ENCODE results near the gene ATP7A.
"Not testable (repeated sequence)": the region's sequence is repeated elsewhere in the genome, so short reads cannot be mapped to it uniquely, and the experiment has no call there.

ATP7A gene

DNA sequence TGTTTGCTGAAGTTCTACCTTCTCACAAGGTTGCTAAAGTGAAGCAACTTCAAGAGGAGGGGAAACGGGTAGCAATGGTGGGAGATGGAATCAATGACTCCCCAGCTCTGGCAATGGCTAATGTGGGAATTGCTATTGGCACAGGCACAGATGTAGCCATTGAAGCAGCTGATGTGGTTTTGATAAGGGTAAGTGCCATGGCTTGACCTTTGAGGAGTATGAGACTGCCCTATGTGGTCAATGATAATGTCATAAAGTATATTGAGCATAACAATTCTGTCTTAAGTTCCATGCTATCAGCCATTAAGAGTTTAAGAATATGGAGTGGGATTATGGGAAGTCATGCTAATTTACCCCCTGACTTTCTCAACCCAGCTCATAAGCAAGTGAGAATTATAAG is 132.1 kb downstream of the ATP7A start:
- DNase-seq = no peak

DNA sequence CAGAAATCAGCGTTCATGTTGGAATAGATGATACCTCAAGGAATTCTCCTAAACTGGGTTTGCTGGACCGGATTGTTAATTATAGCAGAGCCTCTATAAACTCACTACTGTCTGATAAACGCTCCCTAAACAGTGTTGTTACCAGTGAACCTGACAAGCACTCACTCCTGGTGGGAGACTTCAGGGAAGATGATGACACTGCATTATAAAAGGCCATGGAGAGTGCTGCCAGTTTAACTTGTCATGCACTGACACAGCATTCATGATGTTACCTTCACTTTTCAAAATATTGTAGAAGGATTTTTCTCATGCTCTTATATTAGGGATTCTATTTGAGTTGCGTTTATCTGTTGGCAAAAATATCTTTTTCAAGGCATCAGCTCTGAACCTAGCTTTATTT is 135.9 kb downstream of the ATP7A start:
- DNase-seq = no peak

DNA sequence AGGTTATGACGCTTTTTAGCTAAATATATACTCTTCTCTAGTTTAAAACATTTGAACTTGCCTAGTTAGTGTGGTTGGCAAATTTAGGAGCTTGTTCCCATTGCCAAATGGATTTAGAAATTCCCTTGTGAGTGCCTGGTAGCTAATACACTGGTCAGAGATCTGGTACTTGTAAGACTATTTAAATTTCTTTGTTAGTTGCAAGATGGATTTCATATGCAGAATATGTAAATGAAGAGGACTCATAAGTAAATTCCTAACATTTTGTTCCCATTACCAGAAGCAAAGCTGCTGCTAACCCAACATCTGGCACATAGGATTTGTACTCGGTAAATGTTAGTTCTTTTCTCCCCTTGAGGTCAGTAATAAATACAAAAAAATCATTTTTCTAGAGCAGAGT is 137.6 kb downstream of the ATP7A start:
- no peak for DNase-seq

DNA sequence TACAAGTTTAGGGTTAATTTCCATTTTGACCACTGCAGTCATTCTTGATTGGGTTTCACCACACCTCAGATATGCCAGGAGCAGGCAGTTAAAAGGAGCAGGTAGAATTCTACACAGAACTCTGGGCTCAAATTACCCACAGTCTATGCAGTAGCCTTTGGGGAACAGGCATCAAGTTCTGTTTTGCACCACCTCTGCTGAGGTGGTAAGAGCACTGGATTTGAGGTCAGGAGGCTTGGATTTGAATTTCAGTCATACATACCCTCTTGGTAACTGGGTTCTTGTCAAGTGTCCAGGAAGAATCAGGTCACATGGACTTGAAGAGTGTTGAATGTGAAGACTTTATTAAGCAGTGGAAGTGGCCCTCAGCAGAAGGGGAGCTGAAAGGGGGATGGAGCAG is 153.2 kb downstream of the ATP7A start:
- DNase-seq = no peak

DNA sequence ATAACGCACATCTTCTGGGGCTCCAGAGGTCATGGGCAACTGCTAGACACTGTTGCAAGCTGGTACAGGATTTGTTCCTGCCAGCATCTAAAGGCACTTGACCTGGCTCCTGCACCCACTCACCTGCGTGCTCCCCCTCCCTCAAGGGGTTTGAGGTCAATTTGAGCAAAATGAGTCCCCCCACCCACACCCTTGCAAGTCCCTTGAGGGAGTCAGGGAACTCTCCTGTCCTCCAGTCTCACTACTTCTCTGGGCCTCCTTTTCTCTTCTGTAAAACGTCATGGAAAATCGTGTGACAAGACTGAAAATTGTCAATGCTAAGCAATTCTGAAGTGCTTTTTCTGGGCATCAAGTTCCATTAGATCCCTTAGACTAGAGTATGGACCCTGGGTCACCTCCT is 153.7 kb downstream of the ATP7A start:
- no peak for DNase-seq

DNA sequence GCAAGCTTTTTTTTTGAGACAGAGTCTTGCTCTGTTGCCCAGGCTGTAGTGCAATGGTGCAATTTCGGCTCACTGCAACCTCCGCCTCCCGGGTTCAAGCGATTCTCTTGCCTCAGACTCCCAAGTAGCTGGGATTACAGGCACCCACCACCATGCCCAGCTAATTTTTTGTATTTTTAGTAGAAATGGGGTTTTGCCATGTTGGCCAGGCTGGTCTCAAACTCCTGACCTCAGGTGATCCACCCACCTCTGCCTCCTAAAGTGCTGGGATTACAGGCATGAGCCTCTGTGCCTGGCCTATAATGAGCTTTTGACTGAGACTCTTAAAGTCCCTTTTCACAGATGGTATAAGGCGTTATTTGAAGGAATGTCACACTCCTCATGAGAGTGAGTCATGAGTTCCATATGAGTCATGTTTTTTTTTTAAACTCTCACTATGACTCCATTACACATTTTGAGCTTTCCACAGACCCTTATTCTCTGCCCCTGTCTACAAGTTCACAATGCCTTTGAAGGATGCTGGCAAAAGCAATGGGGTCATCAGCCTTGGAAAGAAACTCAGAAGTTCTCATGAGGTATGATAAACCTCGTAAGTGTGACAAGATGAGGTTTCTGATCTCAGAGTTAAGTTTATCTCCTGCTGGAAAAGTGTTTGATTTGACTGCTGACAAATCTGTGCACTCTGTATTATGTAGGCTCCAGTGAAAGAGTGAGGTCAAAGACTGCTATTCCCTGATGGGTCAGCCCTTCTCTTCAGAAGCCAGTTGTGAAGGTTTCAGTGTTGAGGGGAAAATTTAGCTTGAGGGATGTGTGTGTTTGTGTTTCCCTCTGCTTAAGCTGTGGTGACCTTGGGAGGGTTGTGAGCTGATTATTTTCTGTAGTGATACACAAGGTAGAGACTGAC is 154.5 kb downstream of the ATP7A start:
- DNase-seq = not testable (repeated sequence)

DNA sequence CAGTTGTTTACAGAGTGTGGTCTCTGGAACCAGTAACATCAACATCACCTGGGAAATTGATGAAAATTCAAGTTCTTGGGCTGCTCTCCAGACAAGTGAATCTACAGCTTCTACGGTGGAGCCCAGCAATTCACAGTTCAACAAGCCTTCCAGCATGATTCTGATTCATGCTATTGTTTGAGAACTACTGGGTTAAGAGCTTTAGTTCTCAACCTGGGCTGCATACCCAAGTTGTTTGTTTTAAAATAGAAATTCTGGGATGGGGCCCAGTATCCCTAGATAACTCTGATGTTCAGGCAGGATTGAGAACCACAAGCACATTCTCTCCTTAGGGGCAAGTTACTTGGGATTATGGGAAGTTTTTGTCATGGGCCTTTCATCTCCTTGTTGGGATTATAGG is 155.6 kb downstream of the ATP7A start:
- no peak for DNase-seq

DNA sequence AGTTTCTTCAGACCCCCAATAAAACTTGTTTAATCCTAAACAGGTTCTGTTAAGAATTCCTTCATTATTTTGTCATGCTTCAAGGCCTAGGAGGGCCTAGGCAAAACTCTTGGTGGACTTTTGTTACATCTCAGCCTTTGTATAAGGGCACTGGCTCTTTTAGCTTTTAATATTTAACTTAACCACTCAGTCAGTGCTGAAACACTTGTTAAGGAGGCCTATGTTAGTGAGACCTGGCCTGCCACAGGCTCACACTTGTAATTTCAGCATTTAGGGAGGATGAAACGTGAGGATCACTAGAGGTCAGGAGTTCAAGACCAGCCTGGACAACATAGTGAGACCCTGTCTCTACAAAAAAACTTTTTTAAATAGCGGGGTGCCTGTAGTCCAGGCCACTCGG is 160.8 kb downstream of the ATP7A start:
- no peak for DNase-seq

DNA sequence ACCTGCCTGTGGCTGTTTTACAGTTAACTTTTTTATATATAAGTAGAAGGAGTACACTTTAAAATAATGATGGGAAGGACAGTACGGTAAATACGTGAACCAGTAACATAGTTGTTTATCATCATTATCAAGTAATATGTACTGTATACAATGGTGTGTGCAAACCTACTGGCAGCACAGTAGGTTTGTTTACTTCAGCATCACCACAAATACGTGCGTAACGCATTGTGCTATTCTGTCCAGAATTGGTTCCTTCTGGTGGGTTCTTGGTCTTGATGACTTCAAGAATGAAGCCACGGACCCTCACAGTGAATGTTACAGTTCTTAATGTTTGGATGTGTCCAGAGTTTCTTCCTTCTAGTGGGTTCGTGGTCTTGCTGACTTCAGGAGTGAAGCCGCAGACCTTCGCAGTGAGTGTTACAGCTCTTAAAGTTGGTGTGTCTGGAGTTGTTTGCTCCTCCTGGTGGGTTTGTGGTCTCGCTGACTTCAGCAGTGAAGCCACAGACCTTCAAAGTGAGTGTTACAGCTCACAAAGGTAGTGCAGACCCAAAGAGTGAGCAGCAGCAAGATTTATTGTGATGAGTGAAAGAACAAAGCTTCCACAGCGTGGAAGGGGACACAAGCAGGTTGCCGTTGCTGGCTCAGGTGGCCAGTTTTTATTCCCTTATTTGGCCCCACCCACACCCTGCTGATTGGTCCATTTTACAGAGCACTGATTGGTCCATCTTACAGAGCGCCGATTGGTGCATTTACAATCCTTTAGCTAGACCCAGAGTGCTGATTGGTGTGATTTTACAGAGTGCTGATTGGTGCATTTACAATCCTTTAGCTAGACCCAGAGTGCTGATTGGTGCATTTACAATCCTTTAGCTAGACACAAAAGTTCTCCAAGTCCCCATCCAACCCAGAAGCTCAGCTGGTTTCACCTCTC is 162.9 kb downstream of the ATP7A start:
- not testable (repeated sequence) for DNase-seq

DNA sequence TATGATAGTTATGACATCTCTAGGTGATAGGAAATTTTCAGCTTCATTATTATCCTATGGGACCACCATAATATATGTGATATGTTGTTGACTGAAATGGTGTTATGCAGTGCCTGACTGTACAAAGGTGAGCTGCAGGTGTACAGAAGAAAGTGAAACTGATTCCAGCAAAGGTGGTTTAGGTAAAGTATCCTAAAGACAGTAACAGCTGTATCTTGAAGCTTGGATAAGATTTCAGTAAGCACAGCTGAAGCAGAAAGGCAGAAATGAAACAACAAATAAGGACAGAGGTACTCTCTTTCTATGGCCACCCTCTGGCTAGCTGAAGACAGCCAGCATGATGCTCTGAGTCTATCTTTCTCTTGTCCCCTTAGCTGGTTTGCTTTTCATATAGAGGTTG is 163.6 kb downstream of the ATP7A start:
- DNase-seq = no peak

DNA sequence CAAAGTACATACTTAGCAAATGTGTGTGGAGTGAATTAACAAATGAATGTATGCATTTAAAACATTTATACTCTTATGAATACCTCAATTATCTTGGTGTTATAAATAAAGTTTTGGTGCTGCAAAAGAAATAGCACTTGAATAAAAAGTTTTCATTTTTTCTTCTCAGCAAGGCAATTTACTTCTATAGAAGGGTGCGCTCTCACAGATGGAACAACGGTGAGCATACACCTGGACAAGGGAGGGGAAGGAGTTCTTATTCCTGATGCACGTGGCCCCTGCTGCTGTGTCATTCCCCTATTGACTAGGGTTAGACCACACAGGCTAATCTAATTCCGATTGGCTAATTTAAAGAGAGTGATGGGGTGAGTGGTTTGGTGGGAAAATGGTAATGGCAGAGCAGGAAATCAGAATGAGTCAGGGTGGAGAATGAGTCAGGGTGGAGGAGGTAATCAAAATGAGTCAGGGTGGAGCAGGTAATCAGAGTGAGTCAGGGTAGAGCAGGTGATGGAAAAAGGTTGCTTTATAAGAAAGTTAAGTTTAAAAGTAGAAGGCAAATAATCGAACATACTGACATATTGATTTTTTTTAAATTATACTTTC is 165.4 kb downstream of the ATP7A start:
- DNase-seq = no peak

DNA sequence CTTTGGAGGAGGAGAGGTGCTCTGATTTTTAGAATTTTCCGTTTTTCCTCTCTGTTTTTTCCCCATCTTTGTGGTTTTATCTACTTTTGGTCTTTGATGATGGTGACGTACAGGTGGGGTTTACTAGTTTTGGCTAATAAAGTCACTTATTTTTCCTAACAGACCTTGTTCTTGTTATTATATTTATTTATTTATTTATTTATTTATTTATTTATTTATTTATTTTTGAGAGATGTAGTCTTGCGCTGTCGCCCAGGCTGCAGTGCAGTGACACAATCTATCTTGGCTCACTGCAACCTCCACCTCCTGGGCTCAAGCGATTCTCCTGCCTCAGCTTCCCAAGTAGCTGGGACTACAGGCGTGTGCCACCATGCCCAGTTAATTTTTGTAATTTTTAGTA is 170.9 kb downstream of the ATP7A start:
- DNase-seq = not testable (repeated sequence)

DNA sequence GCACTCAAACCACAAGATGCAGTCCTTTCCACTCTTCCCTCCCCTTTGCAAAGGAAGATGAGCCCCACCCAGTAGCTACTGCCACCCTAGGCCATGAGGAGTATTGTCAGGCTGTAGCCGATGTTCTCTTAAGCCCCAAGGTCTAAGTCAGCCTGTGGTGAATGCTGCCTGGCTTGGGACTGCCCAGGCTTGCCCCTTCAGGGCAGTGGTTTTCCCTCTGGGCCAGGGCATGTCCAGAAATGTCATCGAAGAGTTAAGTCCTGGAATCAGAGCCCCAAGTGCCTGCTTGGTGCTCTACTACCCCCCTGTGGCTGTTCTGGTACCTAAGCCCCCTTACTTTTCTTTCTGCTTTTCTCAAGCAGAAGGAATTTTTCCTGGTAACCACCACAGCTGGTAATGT is 181.8 kb downstream of the ATP7A start:
- DNase-seq = no peak

DNA sequence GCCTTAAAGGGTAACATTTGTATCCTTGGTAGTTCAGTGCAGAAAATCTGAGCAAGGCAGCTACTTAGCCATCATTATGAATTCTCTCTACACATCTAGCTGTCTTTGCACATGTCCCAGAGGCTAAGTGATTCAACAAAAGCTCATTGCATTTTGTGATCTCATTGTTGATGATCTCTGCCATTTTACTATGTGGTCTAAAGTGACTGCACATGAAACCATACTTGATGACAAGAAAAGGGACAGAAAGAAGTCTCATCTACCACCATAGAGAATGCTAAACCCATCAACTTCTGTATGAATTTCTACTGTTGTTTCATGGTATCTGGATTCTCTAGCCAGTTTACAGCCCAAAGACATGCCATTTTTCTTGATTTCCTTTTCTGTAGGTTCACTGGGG is 187.6 kb downstream of the ATP7A start:
- DNase-seq = no peak

Measured in DMS79 (cell line).